Erythroblast (primary cell): ENCODE measurements around the gene EIF4A2.

ENCODE experiments used
- DNase-seq, 2 experiments: peaks; one replicate each; lab custom pipeline; 2025; lab: John Stamatoyannopoulos, UW
- GATA1 ChIP-seq: IDR thresholded peaks from 2 replicates; pipeline ENCODE4 v1.6.1; 2011; ENCODE audit warnings: low read depth, mild to moderate bottlenecking, control low read depth, low read length, moderate library complexity
- POLR2A ChIP-seq: IDR thresholded peaks from 2 replicates; pipeline ENCODE4 v1.6.1; 2011; ENCODE audit warnings: mild to moderate bottlenecking, low read length

The EIF4A2 gene

DNA sequence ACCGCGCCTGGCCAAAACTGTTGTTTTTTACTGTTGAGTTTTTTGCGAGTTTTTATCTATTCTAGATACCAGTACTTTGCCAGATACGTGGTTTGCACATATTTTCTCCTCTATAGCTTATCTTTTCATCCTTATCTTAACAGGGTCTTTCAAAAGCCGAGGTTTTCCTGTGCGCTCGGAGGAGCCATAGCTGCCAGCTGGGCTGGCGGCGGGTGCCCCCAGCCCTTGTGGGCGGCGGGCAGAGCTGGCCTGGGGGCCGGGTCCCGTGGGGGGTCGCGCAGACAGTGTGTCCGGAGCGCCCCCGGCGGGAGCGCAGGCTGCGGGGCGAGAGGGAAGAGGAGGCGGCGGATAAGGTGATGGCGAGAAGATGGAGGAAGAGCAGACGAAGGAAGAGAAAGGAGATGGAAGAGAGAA, 11.1 kb upstream of the EIF4A2 start:
- TF ChIP-seq POLR2A (no peak), GATA1 (no peak)
- DNase-seq = no peak

DNA sequence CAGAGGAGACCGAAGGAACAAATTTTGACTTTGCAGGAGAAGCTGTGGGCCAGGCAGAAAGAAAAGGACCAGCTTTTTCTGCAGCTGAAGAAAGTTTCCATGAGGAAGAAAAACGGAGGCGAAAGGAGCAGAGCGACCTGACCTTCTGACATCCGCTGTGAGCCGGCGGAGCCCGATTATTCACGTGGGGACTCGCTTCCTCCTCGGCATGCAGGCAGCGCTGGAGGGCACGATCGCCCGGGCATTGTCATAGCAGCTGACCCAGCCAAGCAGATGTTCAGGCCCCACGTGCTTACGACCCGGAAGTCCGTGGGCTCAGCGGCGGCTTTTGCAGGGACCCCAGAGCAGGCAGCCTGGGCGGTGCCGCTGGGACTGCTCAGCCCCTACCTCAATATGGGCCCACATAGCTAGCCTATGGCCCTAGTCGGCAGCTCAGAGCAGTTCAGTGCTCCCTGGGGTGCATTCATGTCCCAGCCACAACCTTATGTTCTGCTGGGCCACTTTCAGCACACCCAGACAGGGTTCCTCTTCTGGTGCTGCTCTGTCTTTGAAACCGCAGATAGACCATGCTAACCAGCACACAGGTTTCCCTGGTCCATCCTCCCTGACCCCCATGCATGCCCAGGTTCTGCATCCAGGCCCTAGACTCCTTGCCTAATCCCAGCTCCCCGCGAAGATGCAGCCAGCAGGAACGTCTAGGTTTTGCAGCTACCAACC, 10.5 kb upstream of the EIF4A2 start:
- TF ChIP-seq GATA1 (no peak), POLR2A (no peak)
- peak; percentile 28 to 50 for DNase-seq

DNA sequence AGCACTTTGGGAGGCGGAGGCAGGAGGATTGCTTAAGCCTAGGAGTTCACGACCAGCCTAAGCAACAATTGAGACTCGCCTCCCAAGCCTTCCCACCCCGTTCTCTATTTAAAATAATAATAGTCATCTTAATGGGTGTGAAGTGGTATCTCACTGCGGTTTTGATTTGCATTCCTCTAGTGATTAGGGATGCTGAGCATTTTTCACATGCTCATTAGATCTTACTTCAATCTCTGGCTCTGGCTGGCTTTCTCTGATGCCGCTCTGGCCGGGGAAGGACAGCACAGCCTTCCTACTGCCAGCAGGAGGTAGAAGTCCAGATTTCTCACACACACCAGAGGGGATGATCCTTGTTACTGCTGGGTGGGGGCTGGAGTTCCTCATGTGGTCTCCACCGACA, 7.4 kb upstream of the EIF4A2 start:
- TF ChIP-seq GATA1 (no peak), POLR2A (no peak)
- DNase-seq = no peak

DNA sequence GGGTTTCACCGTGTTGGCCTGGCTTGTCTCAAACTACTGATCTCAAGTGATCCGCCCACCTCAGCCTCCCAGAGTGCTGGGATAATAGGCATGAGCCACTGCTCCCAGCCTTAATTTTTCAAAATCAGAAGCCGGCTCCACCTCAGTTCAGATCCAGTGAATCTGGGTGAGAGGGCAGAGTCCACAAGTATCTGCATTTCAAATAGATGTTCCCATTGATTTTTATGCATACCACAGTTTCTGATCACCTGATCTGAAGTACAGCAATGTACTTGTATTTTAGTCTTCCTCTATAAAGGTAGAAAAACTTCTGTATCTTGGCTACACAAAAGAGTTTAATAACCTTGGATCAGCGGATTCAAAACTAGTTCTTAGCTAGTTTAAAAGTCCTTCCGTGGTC, 4.2 kb upstream of the EIF4A2 start:
- TF ChIP-seq POLR2A = no peak
- no peak for TF ChIP-seq GATA1
- no peak for DNase-seq

DNA sequence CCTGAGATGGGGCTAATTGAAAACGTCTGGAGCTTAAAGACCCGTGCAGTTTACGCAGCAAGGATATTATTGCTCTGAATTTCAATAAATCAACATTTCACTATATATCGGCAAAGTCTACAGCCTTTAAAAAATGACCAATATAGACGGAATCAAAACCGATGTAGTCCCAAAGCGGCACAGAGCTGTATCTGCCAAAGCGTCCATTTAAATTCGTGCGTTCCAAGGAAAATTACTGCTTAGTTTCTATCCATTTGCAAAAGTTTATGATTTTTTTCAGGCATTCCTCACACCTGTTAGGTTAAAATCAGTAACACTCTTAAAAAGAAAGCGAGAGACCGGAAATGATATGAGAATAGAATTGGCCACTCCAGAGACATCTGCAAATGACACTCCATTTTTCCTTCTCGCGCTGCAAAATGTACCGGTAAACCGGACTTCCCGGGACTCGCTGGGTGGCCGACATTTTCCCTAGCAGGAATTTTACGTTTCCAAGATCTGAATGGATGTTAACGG, 777 bp upstream of the EIF4A2 start:
- DNase-seq = peak in 1 of 2 experiments; percentile 62
- no peak for TF ChIP-seq POLR2A
- TF ChIP-seq GATA1 = no peak

DNA sequence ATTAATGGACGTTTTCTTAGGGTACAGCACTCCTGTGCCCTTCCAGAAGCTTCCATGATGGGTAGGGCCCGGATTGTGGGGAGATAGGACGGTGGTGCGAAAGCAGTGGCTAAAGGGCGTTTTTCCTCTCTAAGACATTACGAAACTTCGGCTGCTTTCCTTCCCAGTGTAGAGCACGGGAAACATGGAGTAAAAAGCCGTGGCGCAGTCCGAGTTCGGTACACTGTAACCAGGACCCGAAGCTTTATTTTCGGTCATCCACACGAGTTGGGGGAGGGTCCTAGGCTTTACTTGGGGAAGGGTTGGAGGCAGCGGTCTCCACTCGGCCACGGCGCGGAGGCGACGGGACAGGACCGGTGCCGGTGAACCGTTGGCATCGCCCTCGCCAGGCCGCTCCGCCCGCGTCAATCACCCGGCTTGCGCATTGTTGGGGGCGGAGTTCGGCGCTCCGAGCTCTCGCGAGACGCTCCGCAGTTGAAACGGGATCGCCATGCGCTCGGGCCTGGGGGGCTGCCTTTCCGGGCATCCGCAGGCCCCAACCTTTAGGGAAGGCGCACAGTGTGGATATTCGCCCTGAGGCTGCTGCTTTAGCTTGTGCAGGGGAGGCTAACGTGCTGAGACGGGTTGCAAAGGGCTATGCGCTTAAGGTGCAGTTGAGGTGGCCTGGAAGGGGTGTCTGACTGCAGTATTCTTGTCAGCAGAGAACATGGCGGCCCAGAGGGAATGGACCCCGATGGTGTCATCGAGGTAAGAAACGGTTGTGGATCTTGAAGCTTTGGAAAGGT, 546 bp downstream of the EIF4A2 start:
- peak; percentile 89 to 94 for DNase-seq

DNA sequence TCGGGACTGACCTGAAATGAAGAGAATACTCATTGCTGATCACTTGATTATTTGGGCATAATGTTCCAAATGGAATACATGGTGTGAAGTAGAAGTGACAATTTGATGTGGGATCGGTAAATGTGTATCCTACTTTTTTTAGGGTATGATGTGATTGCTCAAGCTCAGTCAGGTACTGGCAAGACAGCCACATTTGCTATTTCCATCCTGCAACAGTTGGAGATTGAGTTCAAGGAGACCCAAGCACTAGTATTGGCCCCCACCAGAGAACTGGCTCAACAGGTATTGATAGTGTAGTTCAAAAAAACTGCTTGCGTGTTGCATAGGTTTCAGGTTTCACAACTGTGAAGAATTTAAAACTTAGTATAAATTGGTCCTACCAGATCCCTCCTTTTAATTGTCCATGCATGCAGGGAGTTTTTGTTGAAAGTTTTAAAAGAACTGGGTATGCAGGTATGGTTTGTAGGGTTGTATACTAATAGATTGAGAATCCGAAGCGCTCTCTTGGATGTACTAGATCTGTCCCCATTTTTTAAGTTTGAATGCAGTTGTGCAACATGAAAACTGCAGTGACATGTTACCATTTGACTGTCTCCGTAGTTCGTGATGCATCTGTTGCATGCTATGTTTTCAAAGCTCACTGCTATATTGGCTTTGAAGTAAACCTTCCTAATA, 1.6 kb downstream of the EIF4A2 start:
- TF ChIP-seq GATA1 (no peak), POLR2A (no peak)
- DNase-seq = peak; percentile 34 to 56

More for the DNA sequence above, 546 bp downstream of the EIF4A2 start:
- TF ChIP-seq POLR2A = peak; percentile 97
- TF ChIP-seq GATA1 = no peak

DNA sequence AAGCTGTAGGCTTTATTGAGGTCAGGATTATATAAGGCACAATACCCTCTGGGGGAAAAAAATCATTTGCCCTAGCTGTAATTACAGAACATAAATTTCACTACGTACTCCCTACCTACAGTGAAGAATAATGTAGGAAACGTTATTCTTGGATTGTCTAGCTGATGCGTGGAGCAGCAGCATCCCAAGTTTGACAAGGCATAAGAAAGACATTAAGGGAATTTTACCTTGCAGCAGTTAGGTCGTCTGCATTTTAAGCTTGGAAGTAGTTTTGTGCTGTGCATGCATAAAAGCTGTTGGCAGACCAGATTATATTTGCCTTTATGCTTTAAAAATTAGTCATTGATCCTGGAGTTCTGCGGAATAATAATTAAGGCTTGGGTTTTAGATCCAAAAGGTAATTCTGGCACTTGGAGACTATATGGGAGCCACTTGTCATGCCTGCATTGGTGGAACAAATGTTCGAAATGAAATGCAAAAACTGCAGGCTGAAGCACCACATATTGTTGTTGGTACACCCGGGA, 2.2 kb downstream of the EIF4A2 start:
- DNase-seq = peak in 1 of 2 experiments; percentile 45
- TF ChIP-seq GATA1 = no peak
- TF ChIP-seq POLR2A = no peak

DNA sequence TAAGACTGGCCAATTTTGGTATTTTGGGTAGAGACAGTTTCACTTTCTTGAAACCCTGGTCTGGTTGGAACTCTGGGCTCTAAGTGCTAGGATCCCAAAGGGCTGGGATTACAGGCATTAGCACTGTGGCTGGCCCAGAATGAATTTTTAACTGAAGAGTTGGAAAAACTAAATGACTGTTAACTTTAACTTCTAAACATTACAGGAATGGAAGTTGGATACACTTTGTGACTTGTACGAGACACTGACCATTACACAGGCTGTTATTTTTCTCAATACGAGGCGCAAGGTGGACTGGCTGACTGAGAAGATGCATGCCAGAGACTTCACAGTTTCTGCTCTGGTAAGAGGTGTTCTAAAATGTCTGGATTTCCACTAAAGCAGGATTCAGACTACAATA, 3.5 kb downstream of the EIF4A2 start:
- DNase-seq = peak; percentile 27 to 33
- no peak for TF ChIP-seq GATA1
- TF ChIP-seq POLR2A = no peak

DNA sequence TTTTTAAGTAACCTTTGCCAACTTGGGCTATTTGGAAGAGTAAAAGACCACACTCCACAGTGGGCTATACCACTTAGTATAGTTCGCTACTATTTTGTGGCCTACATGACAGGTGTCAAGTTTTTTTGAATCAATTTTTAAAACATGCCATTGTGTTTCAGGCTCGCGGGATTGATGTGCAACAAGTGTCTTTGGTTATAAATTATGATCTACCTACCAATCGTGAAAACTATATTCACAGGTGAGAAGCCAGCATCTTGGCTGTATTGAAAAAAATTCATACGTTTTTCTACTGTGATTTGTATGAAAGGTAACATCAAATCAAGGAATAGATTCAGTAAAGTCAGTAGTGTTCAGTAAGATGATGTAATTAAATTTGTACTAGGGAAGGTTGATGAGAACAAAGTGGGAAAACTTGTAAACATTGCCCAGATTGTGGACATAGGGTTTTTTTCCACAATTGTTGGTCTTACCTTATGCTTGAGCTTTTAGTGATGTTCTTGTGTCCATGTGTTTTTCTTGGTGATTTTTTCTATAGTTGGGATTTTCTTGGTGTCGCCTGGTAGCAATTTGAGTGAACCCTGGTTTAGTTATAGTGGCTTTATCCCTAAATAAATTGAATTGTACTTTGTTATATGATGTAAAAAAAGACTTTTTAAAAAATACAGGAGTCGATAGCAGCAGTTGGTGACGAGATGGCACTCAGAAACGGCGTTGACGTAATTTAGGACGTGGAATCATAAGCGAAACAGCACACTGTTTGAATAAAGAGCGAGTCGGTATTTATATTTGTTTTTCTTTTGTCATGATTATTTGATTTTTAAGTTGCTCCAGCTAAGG, 4.5 kb downstream of the EIF4A2 start:
- TF ChIP-seq GATA1 (no peak), POLR2A (peak; percentile 29)

DNA sequence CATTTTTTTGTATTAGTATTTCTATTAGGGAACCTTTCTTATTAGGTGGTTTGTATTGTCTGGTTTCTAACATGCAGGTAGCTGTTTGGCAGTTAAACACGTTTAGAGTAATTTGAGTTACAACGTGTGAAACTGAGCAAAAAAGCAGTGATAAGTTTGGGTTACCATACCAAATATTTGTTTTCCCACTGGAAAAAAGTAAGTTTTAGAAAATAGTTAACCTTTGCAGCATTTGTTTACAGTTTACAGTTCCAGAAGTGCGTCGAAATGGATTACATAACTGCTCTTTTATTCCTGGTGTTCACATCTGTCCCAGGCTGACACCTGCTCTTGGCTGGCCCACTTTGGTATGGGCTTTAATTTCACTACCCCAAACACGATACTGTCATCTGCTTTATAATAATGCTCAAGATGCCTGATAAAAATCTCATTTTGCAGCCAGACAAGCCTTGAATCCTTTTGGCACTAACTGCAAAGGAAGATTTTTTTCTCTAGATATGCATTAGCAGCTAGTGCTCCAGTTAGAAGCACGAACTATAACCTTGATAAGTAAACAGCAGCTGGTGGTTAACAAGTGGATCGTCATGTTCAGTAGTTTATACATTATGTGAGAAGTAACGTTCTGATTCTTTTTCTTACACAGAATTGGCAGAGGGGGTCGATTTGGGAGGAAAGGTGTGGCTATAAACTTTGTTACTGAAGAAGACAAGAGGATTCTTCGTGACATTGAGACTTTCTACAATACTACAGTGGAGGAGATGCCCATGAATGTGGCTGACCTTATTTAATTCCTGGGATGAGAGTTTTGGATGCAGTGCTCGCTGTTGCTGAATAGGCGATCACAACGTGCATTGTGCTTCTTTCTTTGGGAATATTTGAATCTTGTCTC, 5.3 kb downstream of the EIF4A2 start:
- TF ChIP-seq GATA1 (no peak), POLR2A (peak; percentile 15)
- DNase-seq = peak; percentile 27 to 28

More for the DNA sequence above, 4.5 kb downstream of the EIF4A2 start:
- DNase-seq = no peak
